SH-SY5Y (cell line): ENCODE measurements around the gene REM2.

Experiments
- GATA2 ChIP-seq: IDR thresholded peaks from 2 replicates; pipeline ENCODE4 v1.6.1; 2011; ENCODE audit warnings: mild to moderate bottlenecking, low read depth, low read length
- GATA3 ChIP-seq: IDR thresholded peaks from 2 replicates; pipeline ENCODE4 v1.6.1; 2011; ENCODE audit warnings: low read depth, mild to moderate bottlenecking, low read length, moderate library complexity

DNA sequence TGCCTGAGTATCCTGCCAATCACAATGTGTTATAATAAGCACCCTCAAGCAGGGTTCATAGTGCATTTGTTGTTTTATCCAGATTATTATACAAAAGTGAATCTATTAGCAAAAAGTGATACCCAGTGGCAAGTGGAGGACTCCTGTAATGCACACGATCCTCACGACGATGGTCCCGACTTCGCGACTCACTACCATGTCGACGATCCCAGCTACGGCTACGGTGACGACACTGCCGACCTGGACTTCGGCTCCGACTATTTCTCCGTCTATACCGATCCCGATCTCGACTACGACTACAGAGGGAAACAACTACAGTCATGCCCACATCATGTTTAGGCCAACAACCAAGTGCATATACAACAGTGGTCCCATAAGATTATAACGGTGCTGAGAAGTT is 23.1 kb downstream of the REM2 start:
- no peak for TF ChIP-seq GATA2
- no peak for TF ChIP-seq GATA3
